ENCODE data around the gene MAPKAPK5. TPM values are rescaled to one million over a fixed set of nuclear protein-coding genes. Genes with fewer than 3 reads are reported as not detected.
"Not testable (repeated sequence)": the region's sequence is repeated elsewhere in the genome, so short reads cannot be mapped to it uniquely, and the experiment has no call there.

MAPKAPK5 gene
- total RNA-seq, 1 donor from 2014 or later, result 6.4 TPM

DNA sequence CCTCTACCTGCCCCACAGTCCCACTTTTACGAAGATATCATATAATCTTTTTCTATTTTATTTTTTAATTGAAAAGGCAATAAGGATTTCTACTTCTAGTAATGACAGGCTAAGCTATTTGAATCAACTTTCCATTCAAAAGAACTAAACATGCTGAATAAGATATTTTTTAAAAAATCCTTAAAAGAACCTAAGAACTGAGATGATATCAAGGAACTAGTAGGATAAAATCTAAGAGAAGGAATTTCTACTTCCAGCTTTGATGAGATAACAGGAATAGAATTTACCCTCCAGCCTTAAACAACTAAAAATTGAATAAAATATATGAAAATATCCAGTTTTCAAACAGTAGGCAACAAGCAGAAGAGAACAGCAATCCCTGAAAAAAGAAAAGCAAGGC lies 101.9 kb downstream of the MAPKAPK5 start:
- Histone ChIP-seq H3K36me3 (no peaks in the 10 kb centered on the region), H3K27me3 (no peaks in the 10 kb centered on the region), H3K9me3 (no peaks in the 10 kb centered on the region), H3K4me3 (no peak overlapping the region), H3K27ac (no peak overlapping the region), H3K4me1 (no peaks in the 10 kb centered on the region)
- no peak for DNase-seq (ENCODE audit: low spot score in 2 of 2)
- no peak for TF ChIP-seq CTCF (IDR thresholded peaks at IDR 0.05)
- intact Hi-C loops (cut with DNase I), result loop anchor here (10.0 kb wide), 2 partner anchors 181 to 441 kb away; partner anchors contain the start of genes HECTD4 and TRAFD1

GRCh38 chr12:111950961-111951676 lies 109.1 kb downstream of the MAPKAPK5 start:
- intact Hi-C loops (cut with DNase I); H3K4me3 ChIP-seq; H3K27me3 ChIP-seq; H3K4me1 ChIP-seq; H3K27ac ChIP-seq; H3K36me3 ChIP-seq; DNase-seq (ENCODE audit: low spot score in 2 of 2); H3K9me3 ChIP-seq: not testable (repeated sequence)

Other genes with a start within 250 kb of the MAPKAPK5 start
- gene ATXN2, start 242.9 kb upstream of the MAPKAPK5 start, total RNA-seq, result 25.0 TPM
- 6.2 TPM for gene BRAP, start 156.3 kb upstream of the MAPKAPK5 start, total RNA-seq
- 32.0 TPM for gene ACAD10, start 156.2 kb upstream of the MAPKAPK5 start, total RNA-seq
- gene ALDH2, start 75.3 kb upstream of the MAPKAPK5 start, total RNA-seq, result 66.4 TPM
- 2.2 TPM for gene TMEM116, start 170.9 kb downstream of the MAPKAPK5 start, total RNA-seq
- 21.6 TPM for gene ERP29, start 171.2 kb downstream of the MAPKAPK5 start, total RNA-seq

All from ascending aorta (tissue), 2 donors.